Right lobe of liver (tissue), 4 donors: Measurements from ENCODE around the gene UBE3B.

ENCODE experiments used
- CTCF ChIP-seq, 4 donors: fragments of 200-600 bp in 3 of 4; fragments of 450-650 bp in 1 of 4; IDR thresholded peaks; one replicate each; pipeline versions ENCODE4 v1.5.1 to v1.8.0; 2016 to 2022; ENCODE audit warnings: antibody characterized with exemption in 4 of 4, mild to moderate bottlenecking in 2 of 4
- POLR2A ChIP-seq: fragments of 450-650 bp; IDR thresholded peaks from one replicate; pipeline ENCODE4 v1.6.1; 2017; ENCODE audit warnings: antibody characterized with exemption, mild to moderate bottlenecking
- donor health status: DM: no; HTN: no; CAD: no.
- donor health status: DM: no; HTN: no; CAD: no.
- donor health status: DM: no; HTN: yes; CAD: no.

GRCh38 chr12:109460538-109460937 lies 16.9 kb upstream of the UBE3B start:
- TF ChIP-seq POLR2A: no peak
- TF ChIP-seq CTCF (IDR thresholded peaks at IDR 0.05): no peak
